MG63 (cell line): ENCODE results near the gene KCNMA1. TPM values are rescaled to one million over a fixed set of nuclear protein-coding genes. Genes with fewer than 3 reads are reported as not detected.

Experiments
- DNase-seq: peaks from one replicate; pipeline ENCODE4 v3.0.0-alpha.2; 2020
- H3K27me3 ChIP-seq: fragments of 250-450 bp; sonication (Bioruptor Pico); 2 replicates; pipeline ENCODE4 v1.5.1; 2020; ENCODE audit warnings: mild to moderate bottlenecking, moderate library complexity
- H3K36me3 ChIP-seq: fragments of 250-450 bp; sonication (Bioruptor Pico); 2 replicates; pipeline ENCODE4 v1.5.1; 2020; ENCODE audit warnings: mild to moderate bottlenecking, moderate library complexity
- H3K4me3 ChIP-seq: fragments of 250-450 bp; sonication (Bioruptor Pico); 2 replicates; pipeline ENCODE4 v1.5.1; 2020; ENCODE audit warnings: mild to moderate bottlenecking, moderate library complexity
- H3K9me3 ChIP-seq: fragments of 250-450 bp; sonication (Bioruptor Pico); 2 replicates; pipeline ENCODE4 v1.5.1; 2020; ENCODE audit warnings: mild to moderate bottlenecking, moderate library complexity
- total RNA-seq: library from RNA; depleted of rRNA; stranded (reverse); fragments of >200 nt; shearing (Covaris generic); gene quantifications from 2 replicates; pipeline ENCODE4 v1.2.3, GENCODE V29; 2014; ENCODE audit warnings: low replicate concordance

KCNMA1 gene
- total RNA-seq, 1 experiment from 2014 or later: 40.8 TPM

GRCh38 chr10:77172086-77172485 lies 465.5 kb downstream of the KCNMA1 start:
- H3K4me3 ChIP-seq: no peak overlapping the region
- no peaks in the 10 kb centered on the region for H3K9me3 ChIP-seq
- no peaks in the 10 kb centered on the region for H3K27me3 ChIP-seq
- DNase-seq: no peak
- H3K36me3 ChIP-seq: peaks cover 5% of the 10 kb centered on the region

DNA sequence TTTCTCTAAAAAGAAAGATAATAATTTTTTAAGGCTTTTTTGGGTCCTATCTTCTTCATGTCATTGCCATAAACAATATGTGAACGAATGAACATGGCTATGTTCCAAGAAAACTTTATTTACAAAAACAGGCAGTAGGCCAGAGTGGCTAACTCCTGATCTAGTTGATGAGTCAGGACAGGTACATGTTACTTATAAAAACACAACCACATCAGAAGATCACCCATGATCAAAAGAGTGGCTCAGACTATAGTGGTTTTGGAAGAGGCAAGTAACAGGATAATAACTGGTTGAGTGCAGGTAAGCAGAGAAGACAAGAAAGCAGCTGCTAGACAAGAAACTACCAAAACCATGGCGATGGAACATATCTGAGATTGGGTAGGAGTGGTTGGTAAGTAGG lies 468.7 kb downstream of the KCNMA1 start:
- no peak overlapping the region for H3K4me3 ChIP-seq
- H3K27me3 ChIP-seq: no peaks in the 10 kb centered on the region
- H3K36me3 ChIP-seq: peaks cover 5% of the 10 kb centered on the region; the same call in 1 of the 2 replicates
- no peak for DNase-seq
- H3K9me3 ChIP-seq: no peaks in the 10 kb centered on the region

DNA sequence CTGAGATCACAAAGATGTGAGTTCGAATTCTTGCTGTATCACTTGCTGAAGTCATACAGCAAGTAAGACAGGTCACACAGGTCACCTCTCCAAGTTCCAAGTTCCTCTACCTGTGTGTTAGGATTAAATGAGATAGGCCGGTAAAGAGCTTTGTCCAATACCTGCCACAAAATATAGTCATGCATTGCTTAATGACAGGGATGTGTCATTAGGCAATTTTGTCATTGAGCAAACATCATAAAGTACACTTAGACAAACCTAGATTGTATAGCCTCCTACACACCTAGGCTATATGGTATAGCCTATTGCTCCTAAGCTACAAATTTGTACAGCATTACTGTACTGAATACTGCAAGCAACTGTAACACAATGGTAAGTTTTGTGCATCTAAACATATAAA lies 469.4 kb downstream of the KCNMA1 start:
- peaks cover 5% of the 10 kb centered on the region; the same call in 1 of the 2 replicates for H3K36me3 ChIP-seq

GRCh38 chr10:77165445-77166208 lies 472.0 kb downstream of the KCNMA1 start:
- DNase-seq: peak; percentile 39
- H3K9me3 ChIP-seq: no peaks in the 10 kb centered on the region
- H3K4me3 ChIP-seq: no peak overlapping the region
- H3K27me3 ChIP-seq: no peaks in the 10 kb centered on the region
- H3K36me3 ChIP-seq: peaks cover 3% of the 10 kb centered on the region; the same call in 1 of the 2 replicates

More for the DNA sequence above, 469.4 kb downstream of the KCNMA1 start:
- no peak for DNase-seq
- Histone ChIP-seq H3K27me3 (no peaks in the 10 kb centered on the region), H3K4me3 (no peak overlapping the region), H3K9me3 (no peaks in the 10 kb centered on the region)

DNA sequence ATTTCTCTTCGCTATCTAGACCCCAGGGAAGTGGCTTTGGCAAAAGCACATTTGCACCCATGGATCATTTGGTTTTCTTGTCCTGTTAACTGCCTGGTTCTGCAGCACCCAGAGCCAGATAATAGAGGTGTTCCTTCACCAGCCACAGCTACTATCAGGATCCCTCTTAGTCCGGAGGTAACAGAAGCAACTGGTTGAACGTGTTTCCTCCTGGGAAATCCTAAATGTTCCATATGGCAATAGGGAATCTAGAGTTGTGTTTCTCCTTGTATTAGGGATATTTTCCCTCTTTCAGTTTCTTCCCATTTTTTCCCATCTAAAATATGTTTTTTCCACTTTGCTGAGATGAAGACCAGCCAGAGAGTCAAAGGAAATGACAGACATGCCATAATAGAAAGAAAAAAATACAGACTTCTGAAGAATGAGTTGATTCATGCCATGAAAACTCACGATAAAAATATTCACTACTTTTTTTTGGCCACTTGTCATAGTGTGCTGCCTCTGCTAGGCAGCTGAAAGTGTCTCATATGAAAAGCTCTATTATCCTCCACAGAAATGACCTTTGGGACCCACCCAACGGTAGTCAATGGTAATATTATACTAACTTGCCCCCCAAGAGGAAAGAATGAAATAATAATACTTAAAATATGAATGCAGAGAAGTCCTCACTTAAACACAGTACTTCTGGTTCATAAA lies 472.8 kb downstream of the KCNMA1 start:
- Histone ChIP-seq H3K36me3 (peaks cover 3% of the 10 kb centered on the region; the same call in 1 of the 2 replicates), H3K4me3 (no peak overlapping the region), H3K9me3 (no peaks in the 10 kb centered on the region), H3K27me3 (no peaks in the 10 kb centered on the region)
- DNase-seq: no peak

- H3K27me3 ChIP-seq: no peaks in the 10 kb centered on the region
- no peaks in the 10 kb centered on the region for H3K9me3 ChIP-seq
- no peak overlapping the region for H3K4me3 ChIP-seq
- DNase-seq: peak; percentile 92
- H3K36me3 ChIP-seq: peaks cover 3% of the 10 kb centered on the region; the same call in 1 of the 2 replicates
Measured at GRCh38 chr10:77163670-77164348, 473.8 kb downstream of the KCNMA1 start.

DNA sequence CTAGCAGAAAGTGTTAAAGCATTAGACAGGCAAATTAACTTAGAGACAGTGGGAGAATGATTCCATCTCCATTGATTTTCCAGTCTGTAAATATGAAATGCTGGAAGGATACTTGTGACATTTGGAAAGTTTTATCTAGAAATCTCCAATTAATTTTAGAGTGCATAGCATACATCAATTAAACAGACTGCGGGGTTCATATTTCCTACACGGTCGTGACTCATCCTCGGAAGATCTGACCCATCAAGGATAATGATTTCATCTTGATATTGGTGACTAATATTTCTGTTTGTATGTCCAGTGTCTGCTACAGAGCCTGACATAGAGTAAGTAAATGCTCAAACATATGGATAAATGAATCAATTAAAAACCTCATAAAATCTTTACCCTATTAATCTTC lies 474.9 kb downstream of the KCNMA1 start:
- Histone ChIP-seq H3K4me3 (no peak overlapping the region), H3K36me3 (0 out of 2 replicates have a peak, but pooled peaks cover 2% of the 10 kb centered on the region), H3K27me3 (no peaks in the 10 kb centered on the region), H3K9me3 (no peaks in the 10 kb centered on the region)
- DNase-seq: no peak

GRCh38 chr10:77160679-77161078 lies 476.9 kb downstream of the KCNMA1 start:
- Histone ChIP-seq H3K27me3 (no peaks in the 10 kb centered on the region), H3K4me3 (no peak overlapping the region), H3K36me3 (0 out of 2 replicates have a peak, but pooled peaks cover 2% of the 10 kb centered on the region), H3K9me3 (peaks cover 5% of the 10 kb centered on the region; the same call in 1 of the 2 replicates)
- DNase-seq: peak; percentile 47

GRCh38 chr10:77159538-77160110 lies 478.0 kb downstream of the KCNMA1 start:
- no peak for DNase-seq
- H3K27me3 ChIP-seq: no peaks in the 10 kb centered on the region
- no peak overlapping the region for H3K4me3 ChIP-seq
- peaks cover 2% of the 10 kb centered on the region; the same call in 1 of the 2 replicates for H3K36me3 ChIP-seq
- peaks cover 5% of the 10 kb centered on the region; the same call in 1 of the 2 replicates for H3K9me3 ChIP-seq

DNA sequence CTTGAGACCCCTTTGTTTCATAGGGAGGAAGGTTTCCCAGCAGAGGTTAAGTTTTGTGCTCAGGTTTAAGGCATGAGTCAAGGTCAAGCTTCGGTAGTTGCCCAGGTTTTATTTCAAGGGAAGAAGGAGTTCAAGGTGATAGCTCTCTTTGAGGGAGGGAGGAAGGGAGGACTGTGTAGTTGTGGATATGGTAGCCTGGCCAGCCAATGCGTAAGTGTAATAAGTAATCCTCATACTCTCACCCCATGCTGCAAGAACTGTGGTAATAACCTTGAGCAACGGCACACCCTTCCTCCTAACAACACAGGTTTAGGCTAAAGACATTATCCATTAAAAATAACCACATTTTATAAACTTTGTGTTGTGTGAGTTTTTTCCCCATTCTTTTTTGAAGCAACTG lies 478.9 kb downstream of the KCNMA1 start:
- H3K36me3 ChIP-seq: peaks cover 2% of the 10 kb centered on the region; the same call in 1 of the 2 replicates
- DNase-seq: no peak

DNA sequence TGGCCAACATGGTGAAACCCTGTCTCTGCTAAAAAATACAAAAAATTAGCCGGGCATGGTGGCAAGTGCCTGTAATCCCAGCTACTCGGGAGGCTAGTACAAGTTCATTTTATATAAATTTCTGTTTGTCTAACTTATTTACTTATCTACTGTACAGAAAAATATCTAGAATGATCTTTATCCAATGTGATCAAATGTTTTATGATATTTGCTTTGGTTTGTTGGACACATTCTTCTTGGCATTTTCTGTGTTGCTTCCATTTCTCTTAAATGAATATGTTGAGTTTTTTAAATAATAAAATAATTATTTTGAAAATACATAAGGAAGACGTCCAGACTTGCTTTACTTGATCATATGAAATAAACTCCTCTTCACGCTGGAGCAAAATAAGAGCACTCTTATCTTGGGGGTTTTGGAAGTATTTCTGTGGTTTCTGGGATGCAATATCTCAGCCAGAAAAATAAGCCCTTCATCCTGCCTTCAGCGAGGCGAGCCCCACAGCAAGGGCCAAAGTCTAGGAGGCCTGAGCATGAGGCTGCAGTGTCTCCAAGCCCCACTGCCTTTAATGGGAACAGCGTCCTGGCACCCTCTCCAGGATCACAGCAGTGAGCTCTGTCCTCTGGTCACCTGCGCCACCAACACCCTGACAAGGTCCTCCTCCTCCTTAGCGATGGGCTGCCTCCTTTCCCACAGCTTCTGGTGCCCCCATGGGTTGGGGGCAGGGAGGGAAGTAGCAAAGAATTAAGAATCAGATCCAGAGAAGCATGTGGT lies 480.2 kb downstream of the KCNMA1 start:
- no peaks in the 10 kb centered on the region for H3K27me3 ChIP-seq
- DNase-seq: no peak
- H3K36me3 ChIP-seq: peaks cover 2% of the 10 kb centered on the region; the same call in 1 of the 2 replicates
- H3K9me3 ChIP-seq: peaks cover 5% of the 10 kb centered on the region; the same call in 1 of the 2 replicates
- H3K4me3 ChIP-seq: no peak overlapping the region

More for the DNA sequence above, 478.9 kb downstream of the KCNMA1 start:
- Histone ChIP-seq H3K9me3 (peaks cover 5% of the 10 kb centered on the region; the same call in 1 of the 2 replicates), H3K27me3 (no peaks in the 10 kb centered on the region), H3K4me3 (no peak overlapping the region)

- Histone ChIP-seq H3K4me3 (no peak overlapping the region), H3K9me3 (peaks cover 5% of the 10 kb centered on the region; the same call in 1 of the 2 replicates), H3K27me3 (no peaks in the 10 kb centered on the region), H3K36me3 (peaks cover 2% of the 10 kb centered on the region; the same call in 1 of the 2 replicates)
- peak; percentile 47 for DNase-seq
Measured at GRCh38 chr10:77156406-77156879, 481.2 kb downstream of the KCNMA1 start.

DNA sequence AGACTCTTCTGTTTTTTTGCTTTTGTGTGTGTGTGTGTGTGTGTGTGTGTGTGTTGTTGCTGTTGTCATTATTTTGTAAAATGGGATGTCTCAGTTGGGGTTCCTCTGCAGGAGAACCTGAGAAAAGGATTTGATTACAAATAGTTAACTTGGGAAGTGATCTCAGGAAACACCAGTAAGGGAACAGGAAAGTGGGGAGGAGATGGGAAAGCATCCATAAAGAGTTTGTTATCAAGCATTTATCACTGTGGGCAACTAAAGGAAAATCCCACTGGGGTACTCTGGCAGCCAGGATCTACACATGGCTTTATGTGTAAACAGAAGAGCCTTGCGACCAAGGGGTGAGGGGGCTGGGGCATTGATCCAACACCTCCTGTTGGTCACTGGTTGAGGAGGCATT lies 485.4 kb downstream of the KCNMA1 start:
- Histone ChIP-seq H3K9me3 (peaks cover 5% of the 10 kb centered on the region; the same call in 1 of the 2 replicates), H3K36me3 (peaks cover 6% of the 10 kb centered on the region; the same call in 1 of the 2 replicates), H3K27me3 (no peaks in the 10 kb centered on the region), H3K4me3 (no peak overlapping the region)
- no peak for DNase-seq

- no peaks in the 10 kb centered on the region for H3K27me3 ChIP-seq
- peaks cover 6% of the 10 kb centered on the region; the same call in 1 of the 2 replicates for H3K36me3 ChIP-seq
Measured at GRCh38 chr10:77151408-77151807, 486.2 kb downstream of the KCNMA1 start.

GRCh38 chr10:77149706-77150105 lies 487.9 kb downstream of the KCNMA1 start:
- H3K27me3 ChIP-seq: no peaks in the 10 kb centered on the region
- no peaks in the 10 kb centered on the region for H3K9me3 ChIP-seq
- peaks cover 6% of the 10 kb centered on the region; the same call in 1 of the 2 replicates for H3K36me3 ChIP-seq
- DNase-seq: no peak
- no peak overlapping the region for H3K4me3 ChIP-seq

More at GRCh38 chr10:77151408-77151807, 486.2 kb downstream of the KCNMA1 start:
- H3K9me3 ChIP-seq: no peaks in the 10 kb centered on the region
- H3K4me3 ChIP-seq: no peak overlapping the region
- DNase-seq: no peak
